ENCODE results near the gene MZT1. TPM values are rescaled to one million over a fixed set of nuclear protein-coding genes. Genes with fewer than 3 reads are reported as not detected.

MZT1 gene
- total RNA-seq, 1 experiment from 2014 or later = 21.3 TPM

- Mint-ChIP-seq H3K36me3 (ENCODE audit: insufficient read depth in 1 of 3, low read depth in 3 of 3) (peaks cover 24 to 75% (median 65%) of the 10 kb centered on the region in 3 experiments; a peak in 6 of 7 replicates), H3K27me3 (ENCODE audit: low read depth) (no peaks in the 10 kb centered on the region), H3K27ac (no peak overlapping the region), H3K4me3 (no peak overlapping the region), H3K9me3 (no peaks in the 10 kb centered on the region), H3K4me1 (no peaks in the 10 kb centered on the region)
- Histone ChIP-seq H3K4me1 (ENCODE audit: insufficient read depth, low read length) (no peaks in the 10 kb centered on the region), H4K8ac (replicated peaks; ENCODE audit: insufficient read length, low read depth, low read length) (no peak overlapping the region), H2BK5ac (ENCODE audit: insufficient read length, low read length) (no peak overlapping the region), H3K56ac (ENCODE audit: insufficient read length, low read depth, low read length) (no peak overlapping the region), H2BK12ac (ENCODE audit: insufficient read length, low read depth, low read length) (no peak overlapping the region), H3K9me3 (ENCODE audit: control insufficient read depth, low read depth, low read length) (no peaks in the 10 kb centered on the region), H3K27ac (ENCODE audit: insufficient read length, low read depth, low read length) (no peak overlapping the region), H3K4me2 (ENCODE audit: insufficient read depth, insufficient read length, low read length) (no peak overlapping the region), H3K79me1 (ENCODE audit: insufficient read depth, low read depth, low read length, poor library complexity, severe bottlenecking) (no peaks in the 10 kb centered on the region), H3K14ac (ENCODE audit: insufficient read depth, low read length) (no peak overlapping the region), H3K79me2 (ENCODE audit: insufficient read depth, low read length) (no peaks in the 10 kb centered on the region), H2BK120ac (ENCODE audit: low read depth, low read length, poor library complexity, severe bottlenecking) (no peak overlapping the region), H2BK15ac (ENCODE audit: low read depth, low read length) (no peak overlapping the region), H2AK5ac (ENCODE audit: insufficient read length, low read length) (no peak overlapping the region), H2AFZ (ENCODE audit: low read length) (no peak overlapping the region), H3K27me3 (ENCODE audit: insufficient read depth, low read length) (no peaks in the 10 kb centered on the region), H3K23ac (ENCODE audit: insufficient read length, low read depth, low read length) (no peak overlapping the region), H3T11ph (ENCODE audit: low read length) (no peak overlapping the region), H2BK20ac (ENCODE audit: low read depth, low read length, poor library complexity, severe bottlenecking) (no peak overlapping the region), H4K5ac (ENCODE audit: insufficient read length, low read depth, low read length) (no peak overlapping the region), H3K18ac (ENCODE audit: insufficient read length, low read depth, low read length) (no peak overlapping the region), H4K20me1 (ENCODE audit: control insufficient read depth, insufficient read depth, insufficient read length) (no peaks in the 10 kb centered on the region), H4K91ac (ENCODE audit: insufficient read length, low read depth, low read length) (no peak overlapping the region), H3K9ac (ENCODE audit: extremely low read depth, insufficient read length, low read length) (no peak overlapping the region), H3K4ac (ENCODE audit: low read depth, low read length) (no peak overlapping the region), H3K23me2 (ENCODE audit: insufficient read length, low read depth, low read length, poor library complexity, severe bottlenecking) (no peaks in the 10 kb centered on the region)
- no peak for DNase-seq
- TF ChIP-seq, protein P1, sequence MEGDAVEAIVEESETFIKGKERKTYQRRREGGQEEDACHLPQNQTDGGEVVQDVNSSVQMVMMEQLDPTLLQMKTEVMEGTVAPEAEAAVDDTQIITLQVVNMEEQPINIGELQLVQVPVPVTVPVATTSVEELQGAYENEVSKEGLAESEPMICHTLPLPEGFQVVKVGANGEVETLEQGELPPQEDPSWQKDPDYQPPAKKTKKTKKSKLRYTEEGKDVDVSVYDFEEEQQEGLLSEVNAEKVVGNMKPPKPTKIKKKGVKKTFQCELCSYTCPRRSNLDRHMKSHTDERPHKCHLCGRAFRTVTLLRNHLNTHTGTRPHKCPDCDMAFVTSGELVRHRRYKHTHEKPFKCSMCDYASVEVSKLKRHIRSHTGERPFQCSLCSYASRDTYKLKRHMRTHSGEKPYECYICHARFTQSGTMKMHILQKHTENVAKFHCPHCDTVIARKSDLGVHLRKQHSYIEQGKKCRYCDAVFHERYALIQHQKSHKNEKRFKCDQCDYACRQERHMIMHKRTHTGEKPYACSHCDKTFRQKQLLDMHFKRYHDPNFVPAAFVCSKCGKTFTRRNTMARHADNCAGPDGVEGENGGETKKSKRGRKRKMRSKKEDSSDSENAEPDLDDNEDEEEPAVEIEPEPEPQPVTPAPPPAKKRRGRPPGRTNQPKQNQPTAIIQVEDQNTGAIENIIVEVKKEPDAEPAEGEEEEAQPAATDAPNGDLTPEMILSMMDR (conservative IDR thresholded peaks at IDR 0.05) = no peak
Observed at GRCh38 chr13:72751220-72751619, 23.8 kb upstream of the MZT1 start.
